Measurements from ENCODE around the gene CCDC178.
"Not testable (repeated sequence)": the region's sequence is repeated elsewhere in the genome, so short reads cannot be mapped to it uniquely, and the experiment has no call there.

The CCDC178 gene

GRCh38 chr18:33210575-33211189, 229.8 kb downstream of the CCDC178 start:
- peak; percentile 78 to 83 for DNase-seq

- DNase-seq = no peak
Observed at GRCh38 chr18:33205777-33206176, 234.7 kb downstream of the CCDC178 start.

GRCh38 chr18:33201509-33201926, 239.0 kb downstream of the CCDC178 start:
- peak in 1 of 2 experiments; percentile 28 for DNase-seq

DNA sequence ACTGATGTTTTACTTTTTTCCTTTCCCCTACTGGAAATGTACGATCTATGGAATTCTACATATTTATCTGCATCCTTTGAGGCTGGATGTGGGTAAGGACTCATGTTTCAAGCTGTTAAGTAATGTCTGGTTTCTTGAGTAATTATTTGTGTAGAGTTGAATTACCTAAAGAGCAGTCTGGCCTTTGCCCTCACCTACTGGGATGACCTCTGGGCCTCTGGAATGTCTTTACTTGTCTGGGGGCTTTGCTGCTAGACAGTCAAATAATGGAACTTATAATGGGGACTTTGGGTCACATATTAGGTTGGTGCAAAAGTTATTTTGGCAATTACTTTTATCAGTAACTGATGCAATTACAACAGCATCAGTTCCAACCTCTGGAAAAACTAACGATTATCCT, 244.7 kb downstream of the CCDC178 start:
- DNase-seq = no peak

DNA sequence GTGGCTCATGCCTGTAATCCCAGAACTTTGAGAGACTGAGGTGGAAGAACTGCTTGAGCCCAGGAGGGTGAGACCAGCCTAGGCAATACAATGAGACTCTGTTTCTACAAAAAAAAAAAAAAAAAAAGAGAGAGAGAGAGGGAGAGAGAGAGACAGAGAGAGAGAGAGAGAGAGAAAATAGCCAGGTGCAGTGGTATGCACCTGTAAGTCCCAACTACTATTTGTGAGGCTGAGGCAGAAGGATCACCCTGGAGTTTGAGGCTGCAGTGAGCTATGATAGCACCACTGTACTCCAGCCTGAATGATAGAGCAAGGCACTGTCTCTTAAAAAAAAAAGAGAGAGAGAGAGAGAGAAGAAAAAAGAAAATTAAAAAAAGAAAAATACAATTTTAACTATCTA, 245.7 kb downstream of the CCDC178 start:
- no peak for DNase-seq

GRCh38 chr18:33184958-33185357, 255.6 kb downstream of the CCDC178 start:
- no peak for DNase-seq

GRCh38 chr18:33184175-33184574, 256.3 kb downstream of the CCDC178 start:
- DNase-seq = no peak

GRCh38 chr18:33183136-33183535, 257.4 kb downstream of the CCDC178 start:
- DNase-seq = no peak

GRCh38 chr18:33181016-33181415, 259.5 kb downstream of the CCDC178 start:
- DNase-seq = no peak

DNA sequence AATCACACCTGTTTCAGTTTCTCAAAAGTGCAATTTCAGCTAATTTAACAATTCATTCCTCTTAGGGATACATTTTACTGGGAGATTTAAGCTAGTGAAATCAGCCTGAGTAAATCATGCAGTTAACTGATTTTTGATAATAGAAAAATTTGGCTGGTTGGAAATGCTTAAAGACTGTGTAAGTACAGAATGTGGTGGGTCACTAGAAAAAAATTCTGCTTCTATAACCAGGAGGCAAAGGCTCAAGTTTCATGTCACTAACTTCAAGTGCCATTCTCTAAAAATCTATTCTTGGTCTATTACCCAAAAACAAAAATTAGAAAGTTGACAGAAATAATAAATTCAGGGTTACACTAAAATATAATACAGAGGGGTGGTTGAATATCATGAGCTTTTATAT, 271.3 kb downstream of the CCDC178 start:
- no peak for DNase-seq

DNA sequence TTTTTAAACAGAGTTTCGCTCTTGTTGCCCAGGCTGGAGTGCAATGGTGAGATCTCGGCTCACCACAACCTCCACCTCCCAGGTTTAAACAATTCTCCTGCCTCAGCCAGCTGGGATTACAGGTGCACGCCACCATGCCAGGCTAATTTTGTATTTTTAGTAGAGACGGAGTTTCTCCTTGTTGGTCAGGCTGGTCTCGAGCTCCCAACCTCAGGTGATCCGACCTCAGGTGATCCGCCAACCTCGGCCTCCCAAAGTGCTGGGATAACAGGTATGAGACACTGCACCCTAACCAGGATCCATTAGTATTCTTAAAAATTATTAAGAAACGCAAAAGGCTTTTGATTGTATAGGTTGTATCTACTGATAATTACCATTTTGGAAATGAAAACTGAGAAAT, 276.4 kb downstream of the CCDC178 start:
- not testable (repeated sequence) for DNase-seq

- no peak for DNase-seq
Observed at GRCh38 chr18:33161131-33161530, 279.4 kb downstream of the CCDC178 start.

- no peak for DNase-seq
Observed at GRCh38 chr18:33159151-33159550, 281.4 kb downstream of the CCDC178 start.

GRCh38 chr18:33157893-33158292, 282.6 kb downstream of the CCDC178 start:
- no peak for DNase-seq

GRCh38 chr18:33156906-33157470, 283.5 kb downstream of the CCDC178 start:
- DNase-seq = no peak

GRCh38 chr18:33154049-33154448, 286.5 kb downstream of the CCDC178 start:
- no peak for DNase-seq

GRCh38 chr18:33152376-33152775, 288.1 kb downstream of the CCDC178 start:
- no peak for DNase-seq

- DNase-seq = not testable (repeated sequence)
Observed at GRCh38 chr18:33147811-33148210, 292.7 kb downstream of the CCDC178 start.

- peak in 1 of 2 experiments; percentile 20 for DNase-seq
Observed at GRCh38 chr18:33146014-33146413, 294.5 kb downstream of the CCDC178 start.

GRCh38 chr18:33135951-33136660, 304.4 kb downstream of the CCDC178 start:
- DNase-seq = no peak

- no peak for DNase-seq
Observed at GRCh38 chr18:33132657-33133056, 307.9 kb downstream of the CCDC178 start.

- no peak for DNase-seq
Observed at GRCh38 chr18:33128581-33128980, 311.9 kb downstream of the CCDC178 start.

DNA sequence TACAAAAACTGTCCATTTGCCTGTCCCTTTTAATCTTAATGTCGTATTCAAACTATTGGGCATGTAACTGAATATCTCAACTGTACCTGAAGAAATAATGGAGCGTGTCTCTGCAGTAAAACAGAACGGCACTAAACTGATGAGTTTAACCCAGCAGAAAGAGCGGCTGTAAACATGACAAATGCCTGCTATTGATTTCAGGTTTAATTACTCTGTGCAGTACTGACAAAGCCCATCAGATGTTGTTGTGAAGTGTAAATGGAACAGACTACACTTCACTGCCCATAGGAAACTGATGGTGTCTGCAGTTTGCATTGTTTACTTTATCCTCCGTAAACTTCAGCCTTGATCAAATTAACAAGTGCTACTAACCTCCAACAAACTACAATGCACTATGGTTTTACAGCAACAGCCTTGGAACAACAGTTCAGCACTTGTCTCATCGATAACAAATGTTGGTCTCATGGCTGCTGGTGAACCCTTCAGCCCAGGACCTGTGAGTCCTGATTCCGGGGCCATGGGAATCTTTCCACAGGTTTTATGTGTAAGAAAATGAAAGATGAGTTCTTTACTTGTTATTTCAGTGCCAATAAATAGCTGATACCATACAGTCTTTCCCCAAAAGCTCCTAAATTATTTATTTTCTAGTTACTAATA, 316.5 kb downstream of the CCDC178 start:
- no peak for DNase-seq

- DNase-seq = peak; percentile 29 to 37
Observed at GRCh38 chr18:33116376-33116775, 324.1 kb downstream of the CCDC178 start.

Data from Kasumi-1 (cell line).